Right atrium auricular region (tissue), 2 donors: ENCODE results near the gene ADCY3. TPM values are rescaled to one million over a fixed set of nuclear protein-coding genes. Genes with fewer than 3 reads are reported as not detected.
"Not testable (repeated sequence)": the region's sequence is repeated elsewhere in the genome, so short reads cannot be mapped to it uniquely, and the experiment has no call there.

Source experiments
- DNase-seq: peaks from one replicate; pipeline ENCODE4 v3.0.0-alpha.2; 2019; ENCODE audit warnings: low spot score
- H3K27ac ChIP-seq, 2 donors: fragments of 200-600 bp; sonication (generic); 1 replicate in 1 of 2; 2 replicates in 1 of 2; pipeline ENCODE4 v1.5.1; 2016 to 2019
- H3K27me3 ChIP-seq, 2 donors: fragments of 200-600 bp; sonication (generic); one replicate each; pipeline versions ENCODE4 v1.5.1 to v1.6.0; 2017 to 2019
- H3K36me3 ChIP-seq: fragments of 200-600 bp; sonication (generic); one replicate; pipeline ENCODE4 v1.5.1; 2016
- H3K4me1 ChIP-seq, 2 donors: fragments of 200-600 bp; sonication (generic); one replicate each; pipeline versions ENCODE4 v1.5.1 to v1.6.0; 2017 to 2019
- H3K4me3 ChIP-seq, 2 donors: fragments of 200-600 bp; sonication (generic); 1 replicate in 1 of 2; 2 replicates in 1 of 2; pipeline ENCODE4 v1.5.1; 2017 to 2019; ENCODE audit warnings: mild to moderate bottlenecking in 1 of 2, moderate library complexity in 1 of 2
- H3K9me3 ChIP-seq, 2 donors: fragments of 200-600 bp; sonication (generic); one replicate each; pipeline ENCODE4 v1.5.1; 2019
- CTCF ChIP-seq, 2 donors: fragments of 200-600 bp; sonication (generic); IDR thresholded peaks; one replicate each; pipeline ENCODE4 v1.5.1; 2019; ENCODE audit warnings: antibody characterized with exemption in 2 of 2
- total RNA-seq, 2 donors: library from RNA; depleted of rRNA; stranded (reverse); fragments of >200 nt; gene quantifications; one replicate each; pipeline ENCODE4 v1.1.0, GENCODE V29; 2016

Gene ADCY3
- total RNA-seq, 2 donors from 2014 or later: 14.1 to 28.4 TPM

DNA sequence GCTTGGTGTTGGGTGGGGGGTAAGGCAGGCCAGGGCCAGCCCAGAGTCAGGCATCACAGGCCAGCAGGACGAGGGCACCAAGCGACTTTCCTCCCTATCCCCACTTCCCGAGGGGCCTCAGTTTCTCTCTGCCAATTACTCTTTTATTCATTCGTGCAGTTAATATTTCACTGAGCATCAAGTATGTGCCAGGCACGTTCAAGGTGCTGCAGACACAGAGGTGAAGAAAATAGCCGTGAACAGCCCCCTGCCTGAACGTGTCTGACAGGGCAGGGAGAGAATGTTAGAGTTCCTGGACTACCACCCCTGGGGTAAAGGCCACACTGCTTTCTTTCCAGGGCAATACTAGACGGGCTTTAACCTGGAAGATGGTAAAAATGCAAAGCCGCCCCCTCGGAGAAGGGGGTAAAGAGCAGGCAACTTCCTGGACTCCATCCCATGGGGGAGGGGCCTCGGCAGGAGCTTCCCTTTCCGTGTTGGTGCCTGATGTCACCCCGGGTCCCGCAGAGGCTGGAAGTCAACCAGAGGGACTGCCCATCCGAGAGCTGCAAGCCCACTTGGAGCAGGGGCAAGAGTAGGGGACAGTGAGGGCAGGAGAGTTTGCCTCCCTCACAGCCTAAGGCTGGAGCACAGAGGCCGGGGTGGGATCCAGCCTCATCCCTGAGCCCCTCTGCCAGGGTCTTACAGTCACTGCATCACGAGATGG lies 79.7 kb downstream of the ADCY3 start:
- Histone ChIP-seq H3K27me3 (no peaks in the 10 kb centered on the region), H3K9me3 (no peaks in the 10 kb centered on the region)
- DNase-seq: no peak

GRCh38 chr2:24839729-24840128 lies 80.3 kb downstream of the ADCY3 start:
- Histone ChIP-seq H3K27ac (no peak overlapping the region), H3K4me3 (no peak overlapping the region), H3K27me3 (no peaks in the 10 kb centered on the region), H3K4me1 (no peaks in the 10 kb centered on the region), H3K9me3 (no peaks in the 10 kb centered on the region), H3K36me3 (no peaks in the 10 kb centered on the region)
- DNase-seq: no peak
- TF ChIP-seq CTCF (IDR thresholded peaks at IDR 0.05): no peak

More for the DNA sequence above, 79.7 kb downstream of the ADCY3 start:
- Histone ChIP-seq H3K4me1 (no peaks in the 10 kb centered on the region), H3K27ac (no peak overlapping the region), H3K36me3 (no peaks in the 10 kb centered on the region), H3K4me3 (no peak overlapping the region)
- TF ChIP-seq CTCF (IDR thresholded peaks at IDR 0.05): no peak

DNA sequence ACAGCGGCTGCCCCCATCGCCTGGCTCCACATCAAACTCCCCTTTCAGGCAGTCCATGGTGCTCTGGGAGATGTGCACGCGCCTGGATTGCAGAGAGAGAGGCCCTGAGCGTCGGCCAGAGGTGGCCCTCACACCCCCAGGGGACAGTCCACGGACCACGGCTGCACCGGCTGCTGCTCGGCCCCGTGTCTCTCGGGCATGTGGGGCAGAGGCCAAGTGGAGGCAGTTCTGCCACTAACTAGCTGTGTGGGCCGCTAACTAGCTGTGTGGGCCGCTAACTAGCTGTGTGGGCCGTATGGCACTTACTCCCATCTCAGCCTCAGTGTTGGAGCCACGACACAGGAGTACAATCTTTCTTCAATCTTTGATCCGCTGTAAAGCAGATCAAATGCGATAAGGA lies 81.5 kb downstream of the ADCY3 start:
- no peaks in the 10 kb centered on the region for H3K9me3 ChIP-seq
- H3K36me3 ChIP-seq: peaks cover 5% of the 10 kb centered on the region
- no peaks in the 10 kb centered on the region for H3K4me1 ChIP-seq
- no peak overlapping the region for H3K27ac ChIP-seq
- no peak for DNase-seq
- no peak for TF ChIP-seq CTCF (IDR thresholded peaks at IDR 0.05)
- H3K27me3 ChIP-seq: no peaks in the 10 kb centered on the region
- no peak overlapping the region for H3K4me3 ChIP-seq

DNA sequence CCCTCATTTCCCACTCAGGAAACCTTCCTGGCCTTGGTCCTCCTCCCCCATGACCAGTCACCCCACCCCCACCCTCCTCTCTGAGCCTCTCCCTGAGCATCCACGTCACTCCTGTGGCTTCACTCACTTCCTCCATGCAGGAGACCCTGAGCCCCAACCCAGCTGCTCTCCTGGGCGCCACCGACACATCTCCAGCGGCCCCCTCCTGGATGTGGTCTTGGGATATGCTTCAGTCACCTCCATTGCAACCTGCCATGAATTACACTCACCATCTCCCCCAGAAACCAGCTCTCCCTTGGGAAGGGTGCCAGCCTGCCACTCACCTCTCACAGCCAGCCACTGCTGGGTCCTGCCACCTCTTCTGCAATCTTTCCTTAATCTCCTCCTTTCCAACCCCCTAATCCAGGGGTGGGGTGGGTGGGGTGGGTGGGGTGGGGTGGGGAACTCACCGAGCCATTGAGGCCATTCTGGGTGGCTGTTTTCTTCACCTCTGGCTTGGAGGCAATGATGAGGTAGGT lies 82.0 kb downstream of the ADCY3 start:
- DNase-seq: no peak
- Histone ChIP-seq H3K36me3 (peaks cover 5% of the 10 kb centered on the region), H3K4me1 (no peaks in the 10 kb centered on the region), H3K9me3 (no peaks in the 10 kb centered on the region), H3K27me3 (no peaks in the 10 kb centered on the region), H3K27ac (no peak overlapping the region), H3K4me3 (no peak overlapping the region)
- no peak for TF ChIP-seq CTCF (IDR thresholded peaks at IDR 0.05)

- Histone ChIP-seq H3K4me1 (no peaks in the 10 kb centered on the region), H3K27ac (no peak overlapping the region), H3K27me3 (no peaks in the 10 kb centered on the region), H3K36me3 (peaks cover 5% of the 10 kb centered on the region), H3K4me3 (no peak overlapping the region), H3K9me3 (no peaks in the 10 kb centered on the region)
- TF ChIP-seq CTCF (IDR thresholded peaks at IDR 0.05): no peak
- DNase-seq: no peak
Observed at GRCh38 chr2:24836706-24837105, 83.3 kb downstream of the ADCY3 start.

DNA sequence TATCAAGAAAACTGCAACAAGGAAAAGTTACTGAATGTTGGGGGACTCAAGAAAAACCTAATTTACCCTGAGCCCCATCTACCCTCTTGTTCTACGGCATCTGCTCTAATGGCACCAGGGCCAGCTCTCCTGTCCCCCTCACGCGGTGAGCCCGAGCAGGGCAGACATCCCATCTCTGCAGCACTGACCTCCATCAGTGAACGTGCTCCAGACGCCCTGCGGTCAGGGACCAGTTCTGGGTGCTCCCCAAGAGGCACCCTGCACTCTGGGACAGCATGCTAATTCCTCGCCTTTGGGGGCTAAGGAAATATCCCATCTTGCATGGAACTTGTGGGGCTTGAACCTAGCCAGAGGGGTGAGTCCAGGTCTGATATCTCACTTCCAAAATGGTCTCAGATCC lies 83.8 kb downstream of the ADCY3 start:
- Histone ChIP-seq H3K9me3 (no peaks in the 10 kb centered on the region), H3K27me3 (no peaks in the 10 kb centered on the region), H3K4me3 (no peak overlapping the region), H3K4me1 (no peaks in the 10 kb centered on the region), H3K36me3 (peaks cover 5% of the 10 kb centered on the region), H3K27ac (no peak overlapping the region)
- no peak for TF ChIP-seq CTCF (IDR thresholded peaks at IDR 0.05)
- DNase-seq: no peak

- not testable (repeated sequence) for H3K4me1 ChIP-seq, H3K27ac ChIP-seq, DNase-seq, H3K36me3 ChIP-seq, H3K9me3 ChIP-seq, H3K27me3 ChIP-seq, H3K4me3 ChIP-seq
Observed at GRCh38 chr2:24835411-24835810, 84.6 kb downstream of the ADCY3 start.
